B cell (primary cell): Measurements from ENCODE around the gene TCF7L2.

Experiments used
- EZH2 ChIP-seq: IDR thresholded peaks from 2 replicates; pipeline ENCODE4 v1.6.1; 2012; ENCODE audit warnings: borderline replicate concordance, low read depth, mild to moderate bottlenecking, moderate library complexity, low read length; ENCODE audit not compliant: insufficient read depth, poor library complexity, severe bottlenecking
- TF ChIP-seq, protein P1 (sequence below): fragments of 200-600 bp; IDR thresholded peaks from one replicate; pipeline ENCODE4 v1.8.0; 2022; ENCODE audit warnings: antibody characterized with exemption, mild to moderate bottlenecking

DNA sequence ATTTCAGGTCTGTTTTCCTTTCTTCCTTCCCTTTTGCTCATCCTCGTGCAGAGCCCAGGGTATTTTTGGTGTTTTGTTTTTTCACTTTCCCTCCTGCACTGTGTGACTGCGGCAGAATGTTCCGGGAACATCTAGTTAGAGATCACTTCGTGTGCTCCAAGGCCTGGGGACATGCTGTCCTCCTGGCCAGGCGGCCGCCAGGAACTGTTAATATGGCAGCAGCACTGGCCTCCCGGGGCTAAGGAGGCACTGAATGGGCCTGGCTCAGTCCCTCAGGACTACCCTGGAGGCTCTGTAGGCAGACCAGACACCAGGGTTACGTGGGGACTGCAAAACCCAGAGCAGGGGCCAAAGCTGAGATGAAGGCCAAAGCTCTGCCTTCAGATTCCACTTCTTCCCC is 43.1 kb upstream of the TCF7L2 start:
- TF ChIP-seq, protein P1, sequence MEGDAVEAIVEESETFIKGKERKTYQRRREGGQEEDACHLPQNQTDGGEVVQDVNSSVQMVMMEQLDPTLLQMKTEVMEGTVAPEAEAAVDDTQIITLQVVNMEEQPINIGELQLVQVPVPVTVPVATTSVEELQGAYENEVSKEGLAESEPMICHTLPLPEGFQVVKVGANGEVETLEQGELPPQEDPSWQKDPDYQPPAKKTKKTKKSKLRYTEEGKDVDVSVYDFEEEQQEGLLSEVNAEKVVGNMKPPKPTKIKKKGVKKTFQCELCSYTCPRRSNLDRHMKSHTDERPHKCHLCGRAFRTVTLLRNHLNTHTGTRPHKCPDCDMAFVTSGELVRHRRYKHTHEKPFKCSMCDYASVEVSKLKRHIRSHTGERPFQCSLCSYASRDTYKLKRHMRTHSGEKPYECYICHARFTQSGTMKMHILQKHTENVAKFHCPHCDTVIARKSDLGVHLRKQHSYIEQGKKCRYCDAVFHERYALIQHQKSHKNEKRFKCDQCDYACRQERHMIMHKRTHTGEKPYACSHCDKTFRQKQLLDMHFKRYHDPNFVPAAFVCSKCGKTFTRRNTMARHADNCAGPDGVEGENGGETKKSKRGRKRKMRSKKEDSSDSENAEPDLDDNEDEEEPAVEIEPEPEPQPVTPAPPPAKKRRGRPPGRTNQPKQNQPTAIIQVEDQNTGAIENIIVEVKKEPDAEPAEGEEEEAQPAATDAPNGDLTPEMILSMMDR, result no peak
- no peak for TF ChIP-seq EZH2
